Measurements from ENCODE around the gene C6orf89. TPM values are rescaled to one million over a fixed set of nuclear protein-coding genes. Genes with fewer than 3 reads are reported as not detected.

The C6orf89 gene
- total RNA-seq, 4 donors from 2014 or later: 25.6 to 39.1 (median 28.9) TPM

DNA sequence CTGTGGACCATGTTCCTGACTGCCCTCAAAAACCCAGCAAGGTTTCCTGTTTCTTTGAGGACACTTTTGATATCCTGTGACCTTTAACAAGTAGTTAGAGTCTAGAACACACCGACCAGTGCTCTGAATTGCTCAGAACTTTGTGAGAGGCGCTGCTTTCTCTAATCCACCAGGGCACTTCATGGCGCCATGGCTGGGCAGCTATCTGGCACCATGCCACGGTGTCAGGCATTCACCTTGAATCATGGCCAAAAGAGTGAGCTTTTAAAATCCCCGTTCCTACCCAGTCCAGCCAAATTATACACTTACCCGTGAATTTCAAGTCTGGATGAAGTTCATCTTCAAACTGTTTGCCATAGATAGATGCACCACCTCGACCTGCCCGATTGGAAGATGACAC, 29.5 kb upstream of the C6orf89 start:
- no peaks in the 10 kb centered on the region for H3K36me3 ChIP-seq
- H3K27me3 ChIP-seq: no peaks in the 10 kb centered on the region
- TF ChIP-seq CTCF (IDR thresholded peaks at IDR 0.05) (no peak), POLR2A (IDR thresholded peaks at IDR 0.05) (no peak)
- H3K9me3 ChIP-seq: no peaks in the 10 kb centered on the region
- no peaks in the 10 kb centered on the region for H3K4me1 ChIP-seq
- H3K27ac ChIP-seq: no peak overlapping the region
- no peak for DNase-seq
- H3K4me3 ChIP-seq: no peak overlapping the region

GRCh38 chr6:36857325-36857724, 28.4 kb upstream of the C6orf89 start:
- no peaks in the 10 kb centered on the region for H3K27me3 ChIP-seq
- H3K27ac ChIP-seq: no peak overlapping the region
- H3K9me3 ChIP-seq: no peaks in the 10 kb centered on the region
- no peak for TF ChIP-seq CTCF (IDR thresholded peaks at IDR 0.05)
- no peak for TF ChIP-seq POLR2A (IDR thresholded peaks at IDR 0.05)
- no peak for DNase-seq
- H3K36me3 ChIP-seq: no peaks in the 10 kb centered on the region
- no peak overlapping the region for H3K4me3 ChIP-seq
- no peaks in the 10 kb centered on the region for H3K4me1 ChIP-seq

DNA sequence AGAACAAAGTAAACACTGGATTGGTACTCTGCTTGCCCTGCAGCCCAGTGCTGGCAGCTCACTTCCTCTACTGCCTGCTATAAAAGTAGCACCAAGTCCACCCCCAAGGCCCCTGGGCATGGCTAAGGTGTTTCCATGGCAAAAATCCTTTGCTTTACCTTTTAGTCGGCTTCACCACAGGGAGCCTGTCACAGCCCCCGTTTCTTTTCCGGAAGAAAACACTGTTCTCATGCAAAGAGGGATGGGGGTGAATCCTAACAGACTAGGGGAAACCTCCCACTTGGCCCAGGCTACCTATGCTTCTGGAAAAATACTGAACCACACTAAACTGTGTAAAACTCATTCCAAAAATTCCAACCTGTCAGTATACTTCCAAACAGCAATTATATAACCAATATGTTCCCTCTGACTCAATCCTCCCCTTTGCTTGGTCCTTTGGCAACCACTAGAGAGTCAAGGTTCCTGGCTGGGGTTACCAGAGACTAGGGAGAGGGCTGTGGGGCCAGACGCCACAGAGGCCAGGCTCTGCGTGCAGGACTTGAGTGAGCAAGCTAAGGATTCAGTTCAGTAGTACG, 27.3 kb upstream of the C6orf89 start:
- peak overlapping the region in 1 of 4 donors; percentile 21 for H3K27ac ChIP-seq
- TF ChIP-seq POLR2A (IDR thresholded peaks at IDR 0.05) (no peak), CTCF (IDR thresholded peaks at IDR 0.05) (no peak)

DNA sequence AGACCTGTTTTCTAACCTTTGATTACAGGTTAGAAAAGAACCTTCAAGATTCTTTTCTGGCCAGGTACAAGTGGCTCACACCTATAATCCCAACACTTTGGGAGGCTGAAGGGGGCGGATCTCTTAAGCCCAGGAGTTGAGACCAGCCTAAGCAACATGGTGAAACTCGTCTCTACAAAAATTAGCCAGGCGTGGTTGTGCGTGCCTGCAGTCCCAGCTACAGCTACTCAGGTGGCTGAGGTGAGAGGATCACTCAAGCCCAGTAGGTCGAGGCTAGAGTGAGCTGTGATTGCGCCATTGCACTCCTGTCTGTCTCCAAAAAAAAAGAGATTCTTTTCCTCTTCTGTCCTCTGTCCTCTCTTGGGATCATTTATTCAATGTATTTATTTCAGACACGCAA, 25.6 kb upstream of the C6orf89 start:
- TF ChIP-seq CTCF (IDR thresholded peaks at IDR 0.05) (no peak), POLR2A (IDR thresholded peaks at IDR 0.05) (no peak)
- Histone ChIP-seq H3K36me3 (no peaks in the 10 kb centered on the region), H3K27ac (no peak overlapping the region), H3K9me3 (no peaks in the 10 kb centered on the region), H3K27me3 (no peaks in the 10 kb centered on the region), H3K4me1 (no peaks in the 10 kb centered on the region), H3K4me3 (no peak overlapping the region)
- no peak for DNase-seq

More for the DNA sequence above, 27.3 kb upstream of the C6orf89 start:
- H3K36me3 ChIP-seq: no peaks in the 10 kb centered on the region
- no peak overlapping the region for H3K4me3 ChIP-seq
- H3K27me3 ChIP-seq: no peaks in the 10 kb centered on the region
- no peak for DNase-seq
- H3K9me3 ChIP-seq: no peaks in the 10 kb centered on the region
- no peaks in the 10 kb centered on the region for H3K4me1 ChIP-seq

- no peak for TF ChIP-seq CTCF (IDR thresholded peaks at IDR 0.05)
- no peak for TF ChIP-seq POLR2A (IDR thresholded peaks at IDR 0.05)
- no peaks in the 10 kb centered on the region for H3K9me3 ChIP-seq
- H3K27ac ChIP-seq: no peak overlapping the region
- DNase-seq: no peak
- no peaks in the 10 kb centered on the region for H3K4me1 ChIP-seq
- peaks cover 0 to under 1% (median 0%) of the 10 kb centered on the region in 3 donors for H3K36me3 ChIP-seq
- H3K4me3 ChIP-seq: no peak overlapping the region
- H3K27me3 ChIP-seq: no peaks in the 10 kb centered on the region
These were observed 23.4 kb upstream of the C6orf89 start for GRCh38 chr6:36862164-36862847.

All from Peyer's patch (tissue), 4 donors.